HG03108 (cell line): ENCODE results near the gene NOL8.

Experiments used
- ATAC-seq: cut with Tn5 transposase; IDR thresholded peaks from one replicate; pipeline ENCODE4 v1.9.1; 2021; ENCODE audit warnings: moderate library complexity; ENCODE audit not compliant: unreplicated experiment

NOL8 gene

GRCh38 chr9:92270511-92270910, 54.6 kb downstream of the NOL8 start:
- ATAC-seq = no peak

- ATAC-seq = no peak
Observed at GRCh38 chr9:92266486-92266885, 58.7 kb downstream of the NOL8 start.

DNA sequence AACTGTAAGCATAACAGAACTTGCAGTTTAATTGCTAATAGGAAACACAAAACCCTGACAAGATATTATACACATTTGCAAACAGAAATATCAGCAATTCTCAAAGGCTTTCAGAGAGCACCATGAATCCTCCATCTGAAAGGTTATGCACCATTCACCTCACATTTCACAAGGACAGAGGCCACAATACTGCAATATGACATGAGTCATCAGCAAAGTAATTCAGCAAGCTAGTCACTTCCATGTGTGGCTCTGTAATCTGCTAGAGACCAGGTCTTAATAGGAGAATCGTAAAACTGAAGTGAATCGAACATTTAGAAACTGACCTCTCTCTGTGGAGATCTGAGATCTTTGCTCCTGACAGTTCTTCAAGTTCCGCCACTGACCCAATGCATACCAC, 60.0 kb downstream of the NOL8 start:
- no peak for ATAC-seq

- ATAC-seq = no peak
Observed at GRCh38 chr9:92263131-92263530, 62.0 kb downstream of the NOL8 start.

DNA sequence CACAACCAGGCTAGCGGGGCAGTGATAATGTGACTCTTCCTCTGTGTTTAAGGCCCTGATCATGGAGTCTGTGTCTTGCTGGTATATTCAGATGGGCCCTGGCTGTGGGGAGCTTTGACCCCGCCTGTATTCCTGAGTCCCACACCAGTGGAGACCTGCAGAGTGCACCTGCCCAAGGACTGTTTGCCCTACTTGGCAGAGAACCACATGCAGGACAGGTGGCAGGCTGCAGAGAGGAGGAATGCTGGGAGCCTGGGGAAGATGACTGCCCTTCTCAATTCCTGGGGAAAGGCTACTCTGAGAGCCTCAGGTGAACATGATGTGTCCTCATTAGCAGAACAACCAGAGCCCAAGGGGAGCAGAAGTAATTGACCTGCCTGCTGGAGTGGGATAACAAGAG, 67.8 kb downstream of the NOL8 start:
- ATAC-seq = no peak

DNA sequence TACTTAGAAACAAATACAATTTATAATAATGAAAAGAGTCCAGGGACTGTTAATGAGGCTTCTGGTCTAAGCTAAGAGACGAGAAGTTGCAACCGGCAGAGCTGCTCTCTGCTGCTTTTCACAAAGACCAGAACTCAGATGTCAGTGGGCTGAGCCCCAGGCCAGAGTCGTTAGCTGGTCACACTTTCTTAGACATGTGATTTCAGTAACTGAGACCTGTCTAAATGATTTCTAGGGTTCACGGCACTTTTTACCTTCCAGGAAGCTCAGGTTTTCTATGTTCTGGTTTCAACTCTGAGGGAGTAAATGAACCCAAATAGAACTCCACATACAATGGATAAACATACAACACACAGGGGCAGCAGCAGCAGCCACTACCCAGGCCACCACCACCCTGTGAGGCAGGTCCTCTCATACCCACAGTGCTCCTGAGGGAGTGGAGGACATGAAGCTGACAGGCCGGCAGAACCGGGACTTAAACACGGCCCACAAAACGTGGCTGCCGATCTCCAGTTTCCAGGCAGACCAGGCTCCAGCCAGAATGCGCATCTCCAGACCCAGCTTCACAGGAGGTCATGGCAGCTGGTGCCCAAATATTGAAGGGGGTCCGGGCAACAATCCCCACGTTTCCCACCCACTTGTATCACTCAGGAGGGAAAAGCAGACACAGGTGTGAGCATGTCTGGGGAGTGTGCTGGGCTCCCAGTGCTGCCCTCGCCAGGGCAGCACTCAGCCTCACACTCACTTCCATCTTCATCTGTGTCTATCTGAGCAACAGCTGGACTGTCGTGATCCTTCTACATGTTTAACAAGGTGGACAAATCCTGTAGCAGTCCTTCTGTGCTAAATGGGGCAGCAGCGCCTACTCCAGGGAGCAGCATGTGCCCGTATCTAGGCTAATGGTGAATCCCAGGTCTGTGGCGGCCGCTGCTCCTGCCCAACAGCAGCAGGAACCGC, 70.5 kb downstream of the NOL8 start:
- ATAC-seq = no peak

GRCh38 chr9:92253656-92254055, 71.5 kb downstream of the NOL8 start:
- no peak for ATAC-seq

DNA sequence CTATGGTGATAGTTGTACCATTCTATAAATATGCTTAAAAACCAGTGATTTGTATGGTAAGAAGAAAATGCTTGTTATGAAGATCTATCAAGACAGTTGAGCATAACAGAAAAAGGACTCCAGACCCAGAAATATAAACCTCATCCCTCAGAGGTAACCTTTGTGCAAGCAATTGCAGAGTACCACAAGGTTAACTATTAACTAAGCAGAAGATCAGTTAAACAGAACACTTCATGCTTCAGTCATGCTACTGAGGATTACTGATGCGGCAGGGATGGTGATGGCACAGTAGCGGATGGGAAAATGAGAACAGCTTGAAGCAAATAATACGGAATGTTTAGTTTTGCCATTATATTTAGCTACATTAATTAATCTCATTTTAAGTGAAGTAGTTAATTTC, 77.2 kb downstream of the NOL8 start:
- no peak for ATAC-seq
